OCI-LY3 (cell line): ENCODE measurements around the gene ADGRB3.

Source experiments
- EZH2phosphoT487 ChIP-seq: fragments of 200-600 bp; shearing (Covaris generic); IDR thresholded peaks from 2 replicates; pipeline ENCODE4 v1.6.1; 2018; ENCODE audit warnings: antibody characterized with exemption, mixed run types, low read depth
- TF ChIP-seq, protein P1 (sequence below): fragments of 200-600, 300-600 bp; sonication (generic); IDR thresholded peaks from 2 replicates; pipeline ENCODE4 v1.5.1; 2014; ENCODE audit warnings: antibody characterized with exemption, low read length, low read depth

GRCh38 chr6:68740828-68741500 lies 105.9 kb downstream of the ADGRB3 start:
- TF ChIP-seq, protein P1, sequence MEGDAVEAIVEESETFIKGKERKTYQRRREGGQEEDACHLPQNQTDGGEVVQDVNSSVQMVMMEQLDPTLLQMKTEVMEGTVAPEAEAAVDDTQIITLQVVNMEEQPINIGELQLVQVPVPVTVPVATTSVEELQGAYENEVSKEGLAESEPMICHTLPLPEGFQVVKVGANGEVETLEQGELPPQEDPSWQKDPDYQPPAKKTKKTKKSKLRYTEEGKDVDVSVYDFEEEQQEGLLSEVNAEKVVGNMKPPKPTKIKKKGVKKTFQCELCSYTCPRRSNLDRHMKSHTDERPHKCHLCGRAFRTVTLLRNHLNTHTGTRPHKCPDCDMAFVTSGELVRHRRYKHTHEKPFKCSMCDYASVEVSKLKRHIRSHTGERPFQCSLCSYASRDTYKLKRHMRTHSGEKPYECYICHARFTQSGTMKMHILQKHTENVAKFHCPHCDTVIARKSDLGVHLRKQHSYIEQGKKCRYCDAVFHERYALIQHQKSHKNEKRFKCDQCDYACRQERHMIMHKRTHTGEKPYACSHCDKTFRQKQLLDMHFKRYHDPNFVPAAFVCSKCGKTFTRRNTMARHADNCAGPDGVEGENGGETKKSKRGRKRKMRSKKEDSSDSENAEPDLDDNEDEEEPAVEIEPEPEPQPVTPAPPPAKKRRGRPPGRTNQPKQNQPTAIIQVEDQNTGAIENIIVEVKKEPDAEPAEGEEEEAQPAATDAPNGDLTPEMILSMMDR: no peak
- no peak for TF ChIP-seq EZH2phosphoT487
